Endothelial cell (in vitro differentiated cells): ENCODE data around the gene CTNNA3. TPM values are rescaled to one million over a fixed set of nuclear protein-coding genes. Genes with fewer than 3 reads are reported as not detected.

Source experiments
- DNase-seq: peaks from one replicate; pipeline ENCODE4 v3.0.0; 2021; ENCODE audit warnings: low spot score
- H3K27ac Mint-ChIP-seq: one replicate; pipeline ENCODE4 v1.8.0; 2021; ENCODE audit warnings: mixed read lengths, inconsistent platforms; ENCODE audit not compliant: unreplicated experiment
- H3K27me3 Mint-ChIP-seq: one replicate; pipeline ENCODE4 v1.8.0; 2021; ENCODE audit warnings: mild to moderate bottlenecking, moderate library complexity, mixed read lengths, inconsistent platforms; ENCODE audit not compliant: unreplicated experiment
- H3K36me3 Mint-ChIP-seq: one replicate; pipeline ENCODE4 v1.8.0; 2021; ENCODE audit warnings: mild to moderate bottlenecking, low read depth, mixed read lengths, inconsistent platforms; ENCODE audit not compliant: unreplicated experiment
- H3K4me1 Mint-ChIP-seq: one replicate; pipeline ENCODE4 v1.8.0; 2021; ENCODE audit warnings: mild to moderate bottlenecking, mixed read lengths, inconsistent platforms; ENCODE audit not compliant: unreplicated experiment
- H3K4me3 Mint-ChIP-seq: one replicate; pipeline ENCODE4 v1.8.0; 2021; ENCODE audit warnings: mild to moderate bottlenecking, mixed read lengths, inconsistent platforms; ENCODE audit not compliant: unreplicated experiment
- H3K9me3 Mint-ChIP-seq: one replicate; pipeline ENCODE4 v1.8.0; 2021; ENCODE audit warnings: mixed read lengths, inconsistent platforms; ENCODE audit not compliant: unreplicated experiment
- CTCF ChIP-seq: fragments of 200-600 bp; sonication (generic); IDR thresholded peaks from one replicate; pipeline ENCODE4 v1.5.0; 2021; ENCODE audit warnings: antibody characterized with exemption; ENCODE audit not compliant: unreplicated experiment
- total RNA-seq: library from RNA; stranded (reverse); fragmentation: NEBNext Ultra II Directional; extraction: Animal tissue kit (Norgen Biotek cat#: 25700); gene quantifications from one replicate; pipeline ENCODE4 v1.2.1, GENCODE V29; 2021; ENCODE audit not compliant: unreplicated experiment

The CTNNA3 gene
- total RNA-seq, 1 donor from 2014 or later: 2.3 TPM

- peaks cover 2% of the 10 kb centered on the region for H3K27me3 Mint-ChIP-seq
- H3K27ac Mint-ChIP-seq: no peak overlapping the region
- H3K36me3 Mint-ChIP-seq: no peaks in the 10 kb centered on the region
- H3K4me1 Mint-ChIP-seq: no peaks in the 10 kb centered on the region
- H3K9me3 Mint-ChIP-seq: no peaks in the 10 kb centered on the region
- no peak overlapping the region for H3K4me3 Mint-ChIP-seq
- no peak for DNase-seq
- no peak for TF ChIP-seq CTCF
Observed at GRCh38 chr10:67079126-67079525, 616.9 kb downstream of the CTNNA3 start.

GRCh38 chr10:67077376-67077775 lies 618.6 kb downstream of the CTNNA3 start:
- H3K9me3 Mint-ChIP-seq: no peaks in the 10 kb centered on the region
- no peaks in the 10 kb centered on the region for H3K4me1 Mint-ChIP-seq

GRCh38 chr10:67076144-67076543 lies 619.9 kb downstream of the CTNNA3 start:
- no peaks in the 10 kb centered on the region for H3K4me1 Mint-ChIP-seq
- no peaks in the 10 kb centered on the region for H3K36me3 Mint-ChIP-seq
- peaks cover 2% of the 10 kb centered on the region for H3K27me3 Mint-ChIP-seq
- DNase-seq: no peak
- TF ChIP-seq CTCF: no peak
- no peak overlapping the region for H3K27ac Mint-ChIP-seq
- no peak overlapping the region for H3K4me3 Mint-ChIP-seq
- H3K9me3 Mint-ChIP-seq: no peaks in the 10 kb centered on the region

More at GRCh38 chr10:67077376-67077775, 618.6 kb downstream of the CTNNA3 start:
- no peak for DNase-seq
- no peak overlapping the region for H3K27ac Mint-ChIP-seq
- no peak overlapping the region for H3K4me3 Mint-ChIP-seq
- H3K36me3 Mint-ChIP-seq: no peaks in the 10 kb centered on the region
- H3K27me3 Mint-ChIP-seq: peaks cover 2% of the 10 kb centered on the region
- TF ChIP-seq CTCF: no peak

GRCh38 chr10:67075491-67075971 lies 620.5 kb downstream of the CTNNA3 start:
- TF ChIP-seq CTCF: no peak
- Mint-ChIP-seq H3K9me3 (no peaks in the 10 kb centered on the region), H3K4me3 (no peak overlapping the region), H3K27me3 (peaks cover 2% of the 10 kb centered on the region), H3K4me1 (no peaks in the 10 kb centered on the region), H3K27ac (no peak overlapping the region), H3K36me3 (no peaks in the 10 kb centered on the region)
- no peak for DNase-seq

- no peaks in the 10 kb centered on the region for H3K36me3 Mint-ChIP-seq
- no peak for DNase-seq
- no peaks in the 10 kb centered on the region for H3K4me1 Mint-ChIP-seq
- no peak for TF ChIP-seq CTCF
- H3K4me3 Mint-ChIP-seq: no peak overlapping the region
- no peaks in the 10 kb centered on the region for H3K9me3 Mint-ChIP-seq
- H3K27me3 Mint-ChIP-seq: no peaks in the 10 kb centered on the region
- no peak overlapping the region for H3K27ac Mint-ChIP-seq
Observed at GRCh38 chr10:67072654-67073053, 623.3 kb downstream of the CTNNA3 start.
